ENCODE data around the gene FGFR3. TPM values are rescaled to one million over a fixed set of nuclear protein-coding genes. Genes with fewer than 3 reads are reported as not detected.
"Not testable (repeated sequence)": the region's sequence is repeated elsewhere in the genome, so short reads cannot be mapped to it uniquely, and the experiment has no call there.

The FGFR3 gene
- total RNA-seq, 2 experiments from 2014 or later = not detected

GRCh38 chr4:1832690-1833089 is 39.6 kb downstream of the FGFR3 start:
- intact Hi-C loops (cut with micrococcal nuclease; ENCODE audit: unreplicated experiment) = no loop called here
- TF ChIP-seq CTCF (conservative IDR thresholded peaks at IDR 0.05; ENCODE audit: low read length) (no peak), EZH2phosphoT487 (IDR thresholded peaks at IDR 0.05; ENCODE audit: borderline replicate concordance, low read depth, low read length) (no peak)
- Histone ChIP-seq H4K20me1 (ENCODE audit: insufficient read depth, low read length) (no peaks in the 10 kb centered on the region), H3K4me1 (ENCODE audit: insufficient read depth, low read length, poor library complexity, severe bottlenecking) (peaks cover 20% of the 10 kb centered on the region), H3K9me3 (ENCODE audit: low read length) (no peaks in the 10 kb centered on the region), H3K27ac (ENCODE audit: low read depth, low read length, poor library complexity, severe bottlenecking) (no peak overlapping the region), H3K79me2 (ENCODE audit: insufficient read depth, low read depth, low read length) (no peaks in the 10 kb centered on the region), H3K4me2 (ENCODE audit: low read length) (no peak overlapping the region), H3K36me3 (ENCODE audit: insufficient read depth, low read length) (peaks cover 71% of the 10 kb centered on the region), H2AFZ (ENCODE audit: low read length) (no peak overlapping the region), H3K9me2 (ENCODE audit: insufficient read depth, low read length) (no peaks in the 10 kb centered on the region), H3K4me3 (ENCODE audit: low read depth, low read length, poor library complexity, severe bottlenecking) (no peak overlapping the region)
- POLR2A ChIA-PET = interaction anchor here (0.7 kb wide), 1 partner anchor 95 kb away, joined by 4 read pairs; no protein-coding TSS in a partner anchor
- no peak for DNase-seq (ENCODE audit: low spot score)
- CTCF ChIA-PET (ENCODE audit: unreplicated experiment) = no interaction called here
- BruUV-seq (replicated peaks) = no TSS peak

GRCh38 chr4:1833307-1834046 is 40.4 kb downstream of the FGFR3 start:
- Histone ChIP-seq H3K4me1 (ENCODE audit: insufficient read depth, low read length, poor library complexity, severe bottlenecking) (peaks cover 20% of the 10 kb centered on the region), H3K36me3 (ENCODE audit: insufficient read depth, low read length) (peaks cover 74% of the 10 kb centered on the region), H3K27ac (ENCODE audit: low read depth, low read length, poor library complexity, severe bottlenecking) (peak overlapping the region; percentile 19), H3K9me3 (ENCODE audit: low read length) (no peaks in the 10 kb centered on the region), H2AFZ (ENCODE audit: low read length) (no peak overlapping the region), H3K9me2 (ENCODE audit: insufficient read depth, low read length) (no peaks in the 10 kb centered on the region), H3K79me2 (ENCODE audit: insufficient read depth, low read depth, low read length) (no peaks in the 10 kb centered on the region), H3K4me2 (ENCODE audit: low read length) (peak overlapping the region; percentile 62), H4K20me1 (ENCODE audit: insufficient read depth, low read length) (no peaks in the 10 kb centered on the region), H3K4me3 (ENCODE audit: low read depth, low read length, poor library complexity, severe bottlenecking) (peak overlapping the region; percentile 14)
- ChIA-PET POLR2A (interaction anchor here (0.9 kb wide), 1 partner anchor 14 kb away, joined by 6 read pairs; no protein-coding TSS in a partner anchor), CTCF (ENCODE audit: unreplicated experiment) (no interaction called here)
- peak; percentile 57 for DNase-seq (ENCODE audit: low spot score)
- BruUV-seq (replicated peaks) = no TSS peak
- TF ChIP-seq EZH2phosphoT487 (IDR thresholded peaks at IDR 0.05; ENCODE audit: borderline replicate concordance, low read depth, low read length) = no peak
- no peak for TF ChIP-seq CTCF (conservative IDR thresholded peaks at IDR 0.05; ENCODE audit: low read length)
- intact Hi-C loops (cut with micrococcal nuclease; ENCODE audit: unreplicated experiment) = no loop called here

- Histone ChIP-seq H3K4me1 (ENCODE audit: insufficient read depth, low read length, poor library complexity, severe bottlenecking) (peaks cover 23% of the 10 kb centered on the region), H3K79me2 (ENCODE audit: insufficient read depth, low read depth, low read length) (no peaks in the 10 kb centered on the region), H3K9me3 (ENCODE audit: low read length) (no peaks in the 10 kb centered on the region), H3K4me2 (ENCODE audit: low read length) (peak overlapping the region; percentile 62), H3K4me3 (ENCODE audit: low read depth, low read length, poor library complexity, severe bottlenecking) (no peak overlapping the region), H2AFZ (ENCODE audit: low read length) (no peak overlapping the region), H3K36me3 (ENCODE audit: insufficient read depth, low read length) (peaks cover 80% of the 10 kb centered on the region), H3K27ac (ENCODE audit: low read depth, low read length, poor library complexity, severe bottlenecking) (peak overlapping the region; percentile 19), H4K20me1 (ENCODE audit: insufficient read depth, low read length) (no peaks in the 10 kb centered on the region), H3K9me2 (ENCODE audit: insufficient read depth, low read length) (no peaks in the 10 kb centered on the region)
- CTCF ChIA-PET (ENCODE audit: unreplicated experiment) = no interaction called here
- no TSS peak for BruUV-seq (replicated peaks)
- no peak for DNase-seq (ENCODE audit: low spot score)
- intact Hi-C loops (cut with micrococcal nuclease; ENCODE audit: unreplicated experiment) = no loop called here
- no peak for TF ChIP-seq EZH2phosphoT487 (IDR thresholded peaks at IDR 0.05; ENCODE audit: borderline replicate concordance, low read depth, low read length)
- no peak for TF ChIP-seq CTCF (conservative IDR thresholded peaks at IDR 0.05; ENCODE audit: low read length)
- POLR2A ChIA-PET = no interaction called here
Observed at GRCh38 chr4:1834047-1834775, 41.1 kb downstream of the FGFR3 start.

GRCh38 chr4:1835836-1836235 is 42.7 kb downstream of the FGFR3 start:
- H3K79me2 ChIP-seq (ENCODE audit: insufficient read depth, low read depth, low read length); POLR2A ChIA-PET; H3K27ac ChIP-seq (ENCODE audit: low read depth, low read length, poor library complexity, severe bottlenecking); CTCF ChIA-PET (ENCODE audit: unreplicated experiment); H3K4me3 ChIP-seq (ENCODE audit: low read depth, low read length, poor library complexity, severe bottlenecking); DNase-seq (ENCODE audit: low spot score); H3K9me3 ChIP-seq (ENCODE audit: low read length); H4K20me1 ChIP-seq (ENCODE audit: insufficient read depth, low read length); intact Hi-C loops (cut with micrococcal nuclease; ENCODE audit: unreplicated experiment); H2AFZ ChIP-seq (ENCODE audit: low read length); H3K9me2 ChIP-seq (ENCODE audit: insufficient read depth, low read length); H3K4me2 ChIP-seq (ENCODE audit: low read length); BruUV-seq (replicated peaks): not testable (repeated sequence)
- H3K4me1 ChIP-seq (ENCODE audit: insufficient read depth, low read length, poor library complexity, severe bottlenecking) = peaks cover 25% of the 10 kb centered on the region
- H3K36me3 ChIP-seq (ENCODE audit: insufficient read depth, low read length) = peaks cover 81% of the 10 kb centered on the region

All from OCI-LY7 (cell line).